ENCODE results near the gene CDKN2A.

The CDKN2A gene

GRCh38 chr9:21993893-21994555, at the start of gene CDKN2A:
Gene CDKN2A (minus strand): TSS chr9:21994392.
- DNase-seq (ENCODE audit: low spot score), result peak; percentile 37

- DNase-seq (ENCODE audit: low spot score), result no peak
Measured at GRCh38 chr9:22043928-22044327, 49.7 kb upstream of the CDKN2A start.

DNA sequence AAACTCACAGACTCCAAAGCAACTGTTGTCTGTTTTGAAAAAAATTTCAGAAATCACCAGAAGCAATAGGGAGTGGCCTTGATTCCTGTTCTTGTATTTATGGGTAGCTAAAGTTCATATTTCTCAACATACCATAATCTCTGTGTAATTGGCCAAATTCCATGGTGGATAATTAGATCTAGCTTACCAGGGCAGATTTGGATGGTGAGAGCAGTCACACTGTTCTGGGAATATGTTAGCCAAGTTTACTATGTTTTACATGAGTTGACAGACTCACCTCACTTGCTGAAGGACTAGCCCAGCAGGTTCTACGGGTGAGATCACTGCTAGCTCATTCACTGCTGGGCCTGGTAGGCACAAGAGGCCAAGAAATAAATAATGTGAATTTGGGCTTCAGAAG, 47.6 kb upstream of the CDKN2A start:
- DNase-seq (ENCODE audit: low spot score), result no peak

- no peak for DNase-seq (ENCODE audit: low spot score)
Measured at GRCh38 chr9:22041344-22041743, 47.2 kb upstream of the CDKN2A start.

DNA sequence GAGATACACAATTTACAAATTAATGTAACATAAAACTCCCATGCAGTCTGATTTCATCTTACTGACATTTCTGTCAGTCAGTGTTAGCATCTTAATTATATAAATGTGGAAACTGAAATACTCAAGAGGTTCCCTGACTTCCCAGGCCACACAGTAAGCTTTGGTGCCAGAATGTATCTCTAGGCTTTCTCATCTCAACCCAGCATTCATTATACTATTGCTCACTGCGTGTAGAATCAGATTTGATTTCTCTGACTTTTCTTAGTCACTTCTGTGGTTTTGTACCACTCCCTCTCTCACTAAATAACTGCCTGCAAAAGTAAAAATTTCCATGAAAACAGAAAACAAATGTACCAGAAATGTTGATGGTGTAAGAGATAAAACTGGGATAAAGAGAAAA, 46.6 kb upstream of the CDKN2A start:
- DNase-seq (ENCODE audit: low spot score), result no peak

GRCh38 chr9:22039258-22039657, 45.1 kb upstream of the CDKN2A start:
- no peak for DNase-seq (ENCODE audit: low spot score)

GRCh38 chr9:22037954-22038690, 43.9 kb upstream of the CDKN2A start:
- no peak for DNase-seq (ENCODE audit: low spot score)

GRCh38 chr9:22036866-22037626, 42.9 kb upstream of the CDKN2A start:
- DNase-seq (ENCODE audit: low spot score), result no peak

GRCh38 chr9:22035591-22036011, 41.4 kb upstream of the CDKN2A start:
- DNase-seq (ENCODE audit: low spot score), result peak; percentile 10

DNA sequence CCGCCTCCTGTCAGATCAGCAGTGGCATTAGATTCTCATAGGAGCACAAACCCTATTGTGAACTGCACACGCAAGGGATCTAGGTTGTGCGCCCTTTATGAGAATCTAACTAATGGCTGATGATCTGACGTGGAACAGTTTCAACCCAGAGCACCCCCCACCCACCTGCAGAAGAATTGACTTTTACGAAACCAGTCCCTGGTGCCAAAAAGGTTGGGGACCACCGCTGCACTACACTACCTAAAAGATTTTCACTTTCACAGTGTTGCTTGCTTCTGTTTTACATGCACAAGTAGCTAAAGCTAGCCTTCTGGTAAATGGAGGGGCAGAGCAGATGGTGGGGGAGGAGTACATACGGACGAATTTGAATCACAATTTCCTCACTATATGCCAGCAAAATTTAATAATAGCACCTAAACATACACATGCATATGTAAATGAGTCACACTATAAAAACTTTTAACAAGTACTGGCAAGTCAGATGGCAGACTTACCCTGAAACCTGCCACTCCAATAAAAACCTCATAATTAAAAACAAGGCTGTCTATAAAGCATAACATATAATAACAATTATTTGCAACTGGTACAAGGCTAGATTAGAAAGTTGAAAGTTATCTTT, 38.9 kb upstream of the CDKN2A start:
- DNase-seq (ENCODE audit: low spot score), result no peak

GRCh38 chr9:22031655-22032411, 37.6 kb upstream of the CDKN2A start:
- no peak for DNase-seq (ENCODE audit: low spot score)

- DNase-seq (ENCODE audit: low spot score), result no peak
Measured at GRCh38 chr9:22030101-22030598, 36.0 kb upstream of the CDKN2A start.

DNA sequence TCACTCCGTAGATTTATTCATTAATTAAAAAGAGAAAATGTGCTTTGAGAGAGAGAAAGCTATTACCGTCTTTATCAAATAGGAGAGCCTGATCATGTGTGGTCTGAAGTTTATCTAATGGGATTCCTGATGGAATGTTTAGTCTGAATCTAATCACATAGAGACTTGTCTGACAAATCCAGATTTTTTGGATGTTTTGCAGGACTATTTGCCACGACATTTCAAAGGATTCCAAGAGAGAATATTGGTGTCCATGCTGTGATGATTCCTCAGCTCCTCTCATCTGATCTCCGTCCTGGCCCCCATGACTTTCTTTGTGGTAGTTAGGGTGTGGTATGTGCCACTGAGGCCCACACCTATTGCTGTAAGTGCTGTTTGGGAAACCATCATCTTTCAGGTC, 35.0 kb upstream of the CDKN2A start:
- no peak for DNase-seq (ENCODE audit: low spot score)

DNA sequence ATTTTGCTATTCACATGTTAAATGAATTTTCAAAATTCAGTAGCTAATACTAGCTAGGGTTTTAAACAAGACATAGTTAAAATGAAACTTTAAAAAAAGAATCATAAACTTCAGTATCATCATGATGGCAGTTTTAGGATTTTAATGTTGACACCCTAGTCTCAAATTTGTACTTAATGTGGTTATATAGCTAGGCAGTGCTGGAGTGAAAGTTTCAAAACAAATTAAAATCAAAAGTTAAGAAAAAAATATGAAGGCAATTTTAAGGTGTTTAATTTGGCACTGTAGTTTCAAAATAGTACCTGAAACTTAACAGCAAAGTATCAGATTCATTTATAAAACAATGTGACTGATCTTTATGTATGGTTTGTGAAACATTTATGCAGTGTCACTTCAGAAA, 34.2 kb upstream of the CDKN2A start:
- no peak for DNase-seq (ENCODE audit: low spot score)

DNA sequence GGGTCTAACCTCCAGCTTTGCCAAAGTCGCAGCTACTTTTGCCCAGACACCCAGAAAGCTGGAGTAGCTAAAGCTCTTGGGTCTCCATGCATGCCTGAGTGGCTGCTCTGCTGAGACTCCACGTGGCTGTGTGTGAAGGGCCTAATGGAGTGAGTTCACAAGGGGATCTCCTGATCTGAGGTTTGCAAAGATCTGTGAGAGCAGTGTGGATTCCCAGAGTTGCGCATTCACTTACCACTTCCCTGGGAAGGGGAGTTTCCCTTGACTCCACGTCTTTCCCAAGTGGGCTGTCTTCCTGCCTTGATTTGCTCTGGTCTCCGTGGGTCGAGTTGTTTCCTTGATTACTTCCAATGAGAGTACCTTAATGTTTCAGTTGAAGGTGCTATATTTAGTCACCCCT, 32.5 kb upstream of the CDKN2A start:
- DNase-seq (ENCODE audit: low spot score), result no peak

DNA sequence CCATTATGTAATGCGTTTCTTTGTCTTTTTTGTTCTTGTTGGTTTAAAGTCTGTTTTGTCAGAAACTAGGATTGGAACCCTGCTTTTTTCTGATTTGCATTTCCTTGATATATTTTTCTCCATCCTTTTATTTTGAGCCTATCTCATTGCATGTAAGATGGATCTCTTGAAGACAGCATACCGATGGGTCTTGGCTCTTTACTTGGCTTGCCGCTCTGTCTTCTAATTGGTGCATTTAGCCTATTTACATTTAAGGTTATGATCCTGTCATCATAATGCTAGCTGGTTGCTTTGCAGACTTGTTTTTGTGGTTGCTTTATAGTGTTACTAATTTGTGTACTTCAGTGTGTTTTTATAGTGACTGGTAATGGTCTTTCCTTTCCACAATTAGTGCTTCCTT, 28.2 kb upstream of the CDKN2A start:
- no peak for DNase-seq (ENCODE audit: low spot score)

- no peak for DNase-seq (ENCODE audit: low spot score)
Measured at GRCh38 chr9:22010866-22011625, 16.9 kb upstream of the CDKN2A start.

DNA sequence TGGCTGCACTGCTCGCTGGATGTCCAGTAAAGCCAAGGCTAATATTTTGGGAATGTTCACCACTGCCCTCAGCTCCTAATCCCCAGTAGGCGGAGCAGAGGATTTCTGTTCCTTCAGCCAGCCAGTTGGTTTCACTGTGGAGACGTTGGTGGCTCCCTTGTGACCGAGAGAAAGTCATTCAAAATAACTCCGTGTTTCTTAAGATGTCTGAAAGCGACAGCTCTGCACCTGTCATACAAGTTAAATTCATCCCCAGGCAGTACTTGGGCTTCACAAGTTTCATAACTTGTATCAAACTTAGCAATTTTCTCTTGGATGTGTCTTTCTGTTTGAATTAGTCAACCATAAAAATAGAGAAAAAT, 15.3 kb upstream of the CDKN2A start:
- DNase-seq (ENCODE audit: low spot score), result no peak

DNA sequence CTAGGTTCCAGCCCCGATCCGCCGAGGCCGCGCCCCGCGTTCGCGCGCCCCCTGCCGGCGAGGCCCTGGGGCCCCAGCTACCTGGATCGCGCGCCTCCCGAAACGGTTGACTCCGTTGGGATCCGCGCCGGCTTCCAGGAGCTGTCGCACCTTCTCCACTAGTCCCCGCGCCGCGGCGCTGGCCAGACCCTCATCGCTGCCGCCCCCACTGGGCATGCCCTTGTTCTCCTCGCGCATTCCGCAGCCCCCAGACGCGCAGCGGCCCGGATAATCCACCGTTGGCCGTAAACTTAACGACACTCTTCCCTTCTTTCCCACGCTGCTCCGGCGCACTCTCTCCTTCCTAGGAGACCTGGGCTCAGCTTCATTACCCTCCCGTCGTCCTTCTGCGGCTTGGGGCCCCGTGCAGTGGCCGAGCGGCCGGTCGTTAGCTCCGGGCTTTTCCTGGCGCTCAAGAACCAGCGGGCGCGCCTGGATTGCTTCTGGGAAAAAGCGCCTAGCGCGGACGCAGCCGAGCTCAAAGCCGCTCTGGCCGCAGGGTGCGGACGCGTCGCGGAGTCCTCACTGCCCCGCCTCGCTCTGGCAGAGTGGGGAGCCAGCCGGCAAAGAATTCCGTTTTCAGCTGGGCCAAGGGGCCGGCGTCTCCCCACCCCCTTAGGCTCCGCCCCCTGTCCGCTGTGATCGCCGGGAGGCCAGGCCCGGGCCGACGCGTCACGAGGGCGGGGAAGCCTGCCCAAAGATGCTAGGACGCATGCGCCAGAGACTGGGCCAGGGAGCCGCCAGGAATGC, 14.7 kb upstream of the CDKN2A start, which contains the start of gene CDKN2B:
CDKN2B (minus strand) TSS at position 589 of the 789 bp plus-strand sequence; CDS start at position 237, 352 bp downstream.
- DNase-seq (ENCODE audit: low spot score), result peak; percentile 78

- no peak for DNase-seq (ENCODE audit: low spot score)
Measured at GRCh38 chr9:22008384-22008716, 14.2 kb upstream of the CDKN2A start.

Data from activated CD4-positive, alpha-beta T cell treated with anti-CD3 and anti-CD28 coated beads, Interleukin-2, Interleukin-4, amounts not matched to agents 100 ng/mL and 50 ng/mL, durations not matched to agents 16 hours and 8 hours (primary cell).